C4-2B (cell line): ENCODE results near the gene ATAD3A.

Source experiments
- H3K27ac ChIP-seq: fragments of 450-650 bp; 2 replicates; pipeline ENCODE4 v1.5.1; 2017
- ZFX ChIP-seq: fragments of 450-650 bp; IDR thresholded peaks from 2 replicates; pipeline ENCODE4 v1.6.1; 2017
- TF ChIP-seq, protein P1 (sequence below): fragments of 450-650 bp; conservative IDR thresholded peaks from 2 replicates; pipeline ENCODE4 v1.5.1; 2017; ENCODE audit warnings: mild to moderate bottlenecking

Gene ATAD3A

DNA sequence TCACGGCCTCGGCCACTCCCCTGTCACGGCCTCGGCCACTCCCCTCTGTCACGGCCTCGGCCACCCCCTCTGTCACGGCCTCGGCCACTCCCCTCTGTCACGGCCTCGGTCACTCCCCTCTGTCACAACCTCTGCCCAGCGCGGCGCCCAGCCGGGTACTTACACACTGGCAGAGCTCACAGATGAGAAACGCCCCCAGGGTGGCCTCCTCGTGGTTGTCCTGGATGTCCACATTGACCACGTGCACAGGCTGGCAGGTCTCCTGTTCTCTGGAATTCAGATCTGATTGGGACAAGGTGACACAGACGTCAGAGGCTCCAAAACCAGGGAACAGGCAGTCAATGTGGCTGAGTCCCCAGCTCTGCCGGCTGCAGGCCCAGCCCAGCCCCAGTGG lies 31.7 kb downstream of the ATAD3A start:
- no peak overlapping the region; the same call in 1 of the 2 replicates for H3K27ac ChIP-seq
- no peak for TF ChIP-seq ZFX
- TF ChIP-seq, protein P1, sequence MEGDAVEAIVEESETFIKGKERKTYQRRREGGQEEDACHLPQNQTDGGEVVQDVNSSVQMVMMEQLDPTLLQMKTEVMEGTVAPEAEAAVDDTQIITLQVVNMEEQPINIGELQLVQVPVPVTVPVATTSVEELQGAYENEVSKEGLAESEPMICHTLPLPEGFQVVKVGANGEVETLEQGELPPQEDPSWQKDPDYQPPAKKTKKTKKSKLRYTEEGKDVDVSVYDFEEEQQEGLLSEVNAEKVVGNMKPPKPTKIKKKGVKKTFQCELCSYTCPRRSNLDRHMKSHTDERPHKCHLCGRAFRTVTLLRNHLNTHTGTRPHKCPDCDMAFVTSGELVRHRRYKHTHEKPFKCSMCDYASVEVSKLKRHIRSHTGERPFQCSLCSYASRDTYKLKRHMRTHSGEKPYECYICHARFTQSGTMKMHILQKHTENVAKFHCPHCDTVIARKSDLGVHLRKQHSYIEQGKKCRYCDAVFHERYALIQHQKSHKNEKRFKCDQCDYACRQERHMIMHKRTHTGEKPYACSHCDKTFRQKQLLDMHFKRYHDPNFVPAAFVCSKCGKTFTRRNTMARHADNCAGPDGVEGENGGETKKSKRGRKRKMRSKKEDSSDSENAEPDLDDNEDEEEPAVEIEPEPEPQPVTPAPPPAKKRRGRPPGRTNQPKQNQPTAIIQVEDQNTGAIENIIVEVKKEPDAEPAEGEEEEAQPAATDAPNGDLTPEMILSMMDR: no peak

DNA sequence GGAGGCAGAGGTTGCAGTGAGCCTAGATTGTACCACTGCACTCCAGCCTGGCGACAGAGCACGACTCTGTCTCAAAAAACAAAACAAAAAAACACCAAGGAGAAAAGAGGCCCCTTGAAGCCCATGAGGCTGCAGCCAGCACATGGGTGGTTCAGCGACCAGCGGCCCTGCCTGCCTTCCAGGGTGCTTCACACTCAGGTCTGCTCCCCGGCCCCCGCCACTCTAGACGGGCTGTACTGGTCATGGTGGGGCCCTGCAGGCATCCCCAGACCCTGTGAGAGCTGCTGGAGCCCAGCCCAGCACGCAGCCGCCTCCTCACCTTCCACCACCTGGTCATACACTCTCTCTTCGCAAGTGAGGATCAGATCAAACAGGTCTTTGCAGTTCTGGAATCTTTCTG lies 32.6 kb downstream of the ATAD3A start:
- H3K27ac ChIP-seq: no peak overlapping the region
- TF ChIP-seq, protein P1: no peak
- TF ChIP-seq ZFX: no peak

DNA sequence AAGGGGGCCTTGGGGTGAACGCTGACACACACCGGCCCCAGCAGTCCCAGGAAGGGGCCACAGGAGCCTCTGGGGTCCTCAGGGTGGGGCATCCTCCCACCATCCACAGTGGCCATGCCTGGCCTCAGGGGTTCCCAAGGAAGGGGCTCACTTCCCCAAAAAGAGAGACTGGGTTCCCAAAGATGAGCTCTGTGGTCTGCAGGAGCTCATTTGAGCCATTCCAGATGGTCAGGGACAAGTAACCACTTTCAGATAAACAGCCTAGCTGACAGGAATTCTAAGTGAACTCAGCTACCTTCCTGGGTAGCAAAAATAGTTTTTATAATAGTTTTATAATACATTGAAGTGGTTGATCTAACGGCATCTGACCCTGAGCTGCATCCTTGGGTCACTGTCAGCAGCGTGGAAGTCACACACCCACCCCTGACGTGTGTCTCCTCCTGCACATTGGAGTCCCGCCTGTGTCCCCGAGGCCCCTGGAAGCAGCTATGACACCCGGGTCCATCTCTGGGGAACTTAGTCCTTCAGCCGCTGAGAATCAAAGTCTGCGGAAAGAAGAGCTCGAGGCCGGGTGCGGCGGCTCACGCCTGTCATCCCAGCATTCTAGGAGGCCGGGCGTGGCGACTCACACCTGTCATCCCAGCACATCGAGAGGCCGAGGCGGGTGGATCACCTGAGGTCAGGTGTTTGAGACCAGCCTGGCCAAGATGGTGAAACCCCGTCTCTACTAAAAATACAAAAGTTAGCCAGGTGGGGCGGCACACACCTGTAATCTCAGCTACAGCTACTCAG lies 34.2 kb downstream of the ATAD3A start:
- no peak overlapping the region for H3K27ac ChIP-seq
- TF ChIP-seq ZFX: no peak
- TF ChIP-seq, protein P1: no peak

DNA sequence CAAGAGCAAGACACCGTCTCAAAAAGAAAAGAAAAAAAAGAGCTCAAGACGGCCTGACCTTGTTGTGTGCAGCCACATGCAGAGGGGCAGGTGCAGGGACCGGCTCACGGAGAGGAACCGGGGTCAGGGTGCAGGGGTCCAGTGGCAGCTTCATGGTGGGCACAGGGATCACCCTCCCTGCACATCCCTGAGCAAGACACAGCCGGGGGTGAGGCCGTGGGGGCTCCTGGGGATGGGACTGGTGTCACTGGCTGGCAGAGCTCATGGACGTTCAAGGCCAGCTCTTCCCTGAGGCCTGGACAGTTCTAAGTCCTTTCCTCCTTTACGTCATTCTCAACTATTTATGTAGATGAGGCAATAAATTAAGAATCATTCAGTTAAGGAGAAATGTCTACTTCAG lies 35.0 kb downstream of the ATAD3A start:
- no peak overlapping the region for H3K27ac ChIP-seq
- no peak for TF ChIP-seq ZFX
- TF ChIP-seq, protein P1: no peak

DNA sequence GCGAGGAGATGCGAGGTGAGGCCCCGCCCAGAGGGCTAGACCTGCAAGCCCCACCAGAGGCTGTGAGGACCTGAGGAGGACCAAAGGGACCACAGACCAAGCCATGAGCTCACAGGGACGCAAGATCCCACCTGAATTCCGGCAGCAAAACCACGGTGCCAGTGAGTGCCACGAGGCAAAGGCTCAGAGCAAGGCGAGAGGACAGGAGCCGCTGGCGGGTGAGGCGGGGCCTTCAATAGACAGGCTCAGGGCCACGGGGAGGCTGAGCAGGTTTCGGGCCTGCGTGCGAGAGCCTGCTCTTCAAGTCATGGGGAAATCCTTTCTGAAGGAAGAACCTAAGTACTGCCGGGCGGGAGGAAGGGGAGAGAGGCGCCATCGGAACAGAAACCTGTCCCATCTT lies 35.5 kb downstream of the ATAD3A start:
- TF ChIP-seq, protein P1: no peak
- TF ChIP-seq ZFX: no peak
- H3K27ac ChIP-seq: no peak overlapping the region

DNA sequence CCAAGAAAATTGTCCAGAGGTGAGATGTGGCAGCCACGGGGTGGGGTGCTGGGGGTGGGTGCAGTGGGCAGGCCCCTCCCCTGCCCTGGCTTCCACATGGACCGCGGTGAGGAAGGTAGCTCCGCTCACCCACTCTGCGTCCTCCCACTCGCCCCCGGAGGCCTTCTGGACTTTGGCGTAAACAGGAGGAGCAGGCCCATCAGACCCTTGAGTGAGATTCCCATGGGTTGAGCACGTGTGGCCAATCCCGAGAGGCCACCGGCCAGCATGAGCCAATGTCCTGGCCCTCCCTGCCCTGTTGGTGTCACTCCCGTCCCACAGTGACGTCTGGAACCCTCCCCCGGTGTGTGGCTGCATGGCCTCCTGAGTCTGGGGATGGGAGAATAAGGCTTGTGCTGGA lies 36.6 kb downstream of the ATAD3A start:
- no peak overlapping the region for H3K27ac ChIP-seq
- TF ChIP-seq, protein P1: no peak
- no peak for TF ChIP-seq ZFX

DNA sequence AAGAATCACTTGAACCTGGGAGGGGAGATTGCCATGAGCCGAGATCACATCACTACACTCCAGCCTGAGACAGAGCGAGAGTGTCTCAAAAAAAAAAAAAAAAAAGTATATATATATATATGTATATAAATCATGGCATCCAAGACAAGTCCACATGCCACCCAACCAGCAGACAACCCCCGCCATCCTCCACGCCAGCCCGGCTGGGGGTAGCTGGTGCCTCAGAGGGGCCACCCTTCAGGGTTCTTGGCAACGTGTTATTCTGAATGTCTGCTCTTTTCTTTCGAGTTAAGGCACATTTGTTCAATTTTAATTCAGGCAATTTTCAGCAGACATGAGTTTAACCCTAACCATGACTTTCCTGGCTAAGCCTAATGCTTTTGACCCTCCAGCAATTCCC lies 38.1 kb downstream of the ATAD3A start:
- TF ChIP-seq ZFX: no peak
- TF ChIP-seq, protein P1: no peak
- no peak overlapping the region for H3K27ac ChIP-seq
